GM18861 (cell line): ENCODE data around the gene SFMBT2.

Experiments used
- ATAC-seq: cut with Tn5 transposase; IDR thresholded peaks from one replicate; pipeline ENCODE4 v1.9.1; 2021; ENCODE audit not compliant: unreplicated experiment

Gene SFMBT2

GRCh38 chr10:7426349-7426748 lies 15.5 kb upstream of the SFMBT2 start:
- no peak for ATAC-seq

GRCh38 chr10:7425691-7426090 lies 14.9 kb upstream of the SFMBT2 start:
- ATAC-seq: no peak

DNA sequence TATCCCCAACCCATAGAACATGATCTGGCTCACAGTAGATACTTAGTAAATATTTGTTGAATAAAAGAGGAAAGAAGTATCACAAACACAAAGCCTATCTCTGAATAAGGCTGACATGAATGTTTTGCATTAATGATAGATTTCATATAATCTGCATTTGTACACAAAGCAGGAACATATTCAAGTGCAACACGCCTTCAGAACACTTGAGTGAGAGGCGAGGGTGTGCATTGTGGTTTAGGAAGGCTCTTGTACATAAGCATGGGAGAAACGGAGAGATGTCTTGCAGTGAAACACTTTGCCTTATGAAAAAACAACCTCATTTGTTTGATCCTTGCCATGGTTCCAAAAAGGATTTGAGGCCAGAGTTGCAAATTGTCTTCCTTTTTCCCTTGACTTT lies 14.1 kb upstream of the SFMBT2 start:
- no peak for ATAC-seq

DNA sequence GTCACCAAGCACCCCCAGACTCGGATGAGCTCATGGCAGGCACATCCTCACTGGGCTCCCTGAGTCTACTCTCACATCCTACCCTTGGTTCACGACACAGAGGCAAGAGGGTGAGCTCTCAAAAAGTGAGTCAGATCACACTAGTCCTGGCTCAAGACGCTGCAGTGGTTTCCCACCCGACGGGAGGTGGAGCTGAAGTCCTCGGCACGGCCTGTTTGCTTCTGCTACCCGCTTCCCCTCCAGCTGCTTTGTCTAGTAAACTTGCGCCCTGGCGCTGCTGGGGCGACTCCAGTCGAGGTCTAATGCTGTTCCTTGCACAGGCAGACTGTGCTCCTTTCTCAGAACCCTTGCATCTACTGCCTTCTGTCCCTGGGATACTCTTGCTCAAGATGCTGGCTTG lies 13.5 kb upstream of the SFMBT2 start:
- no peak for ATAC-seq

GRCh38 chr10:7423521-7423920 lies 12.7 kb upstream of the SFMBT2 start:
- ATAC-seq: no peak

GRCh38 chr10:7421526-7421925 lies 10.7 kb upstream of the SFMBT2 start:
- no peak for ATAC-seq

DNA sequence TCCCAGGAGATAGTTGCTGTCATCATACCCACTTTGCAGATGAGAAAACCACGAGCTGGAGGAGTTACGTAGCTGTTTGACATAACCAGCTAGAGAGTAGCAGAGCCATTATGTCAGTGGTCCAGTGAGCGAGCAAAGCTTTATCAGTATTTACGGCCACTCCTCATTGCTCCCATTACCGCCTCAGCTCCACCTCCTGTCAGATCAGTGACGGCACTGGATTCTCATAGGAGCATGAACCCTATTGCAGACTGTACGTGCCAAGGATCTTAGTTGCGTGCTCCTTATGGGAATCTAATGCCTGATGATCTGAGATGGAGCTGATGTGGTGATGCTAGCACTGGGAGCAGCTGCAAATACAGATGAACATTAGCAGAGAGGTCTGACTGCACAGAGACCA lies 9.2 kb upstream of the SFMBT2 start:
- no peak for ATAC-seq

DNA sequence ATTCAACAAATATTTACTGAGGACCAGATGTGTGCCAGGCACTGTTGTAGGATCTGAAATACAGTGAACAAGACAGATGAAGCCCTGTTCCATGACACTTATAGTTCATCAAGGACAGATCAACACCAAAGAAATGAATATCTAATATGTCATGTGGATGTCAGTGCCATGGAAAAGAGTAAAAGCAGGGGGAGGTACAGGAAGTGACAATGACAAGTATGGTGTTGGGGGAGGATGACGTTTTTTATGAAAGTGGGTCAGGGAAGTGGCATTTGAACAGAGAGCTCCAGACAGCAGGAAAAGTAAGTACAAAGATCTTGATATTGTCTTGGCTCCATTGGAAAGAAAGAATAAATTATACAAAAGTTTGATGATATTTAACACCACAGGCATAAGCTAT lies 7.0 kb upstream of the SFMBT2 start:
- no peak for ATAC-seq

- no peak for ATAC-seq
Observed at GRCh38 chr10:7417103-7417623, 6.3 kb upstream of the SFMBT2 start.

- ATAC-seq: no peak
Observed at GRCh38 chr10:7414766-7415165, 3.9 kb upstream of the SFMBT2 start.

DNA sequence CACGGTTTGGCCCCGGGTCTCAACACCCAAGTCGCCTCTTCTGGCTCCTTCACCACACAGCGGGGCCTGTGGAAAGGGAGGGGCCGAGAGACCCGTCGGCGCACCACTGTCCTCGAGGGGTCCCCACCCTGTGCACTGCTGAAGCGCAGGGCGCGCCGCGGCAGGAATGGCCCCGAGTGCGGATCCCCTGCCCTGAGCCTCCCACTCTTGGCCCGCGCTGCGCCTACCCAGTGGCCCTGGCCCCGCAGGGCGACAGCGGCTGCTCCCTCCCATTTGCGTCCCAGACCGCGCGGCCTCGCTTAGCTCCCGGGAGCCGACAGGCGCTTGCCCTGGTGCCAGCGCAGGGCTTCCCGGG lies 2.1 kb upstream of the SFMBT2 start:
- no peak for ATAC-seq

GRCh38 chr10:7412237-7412927 lies 1.5 kb upstream of the SFMBT2 start:
- no peak for ATAC-seq

DNA sequence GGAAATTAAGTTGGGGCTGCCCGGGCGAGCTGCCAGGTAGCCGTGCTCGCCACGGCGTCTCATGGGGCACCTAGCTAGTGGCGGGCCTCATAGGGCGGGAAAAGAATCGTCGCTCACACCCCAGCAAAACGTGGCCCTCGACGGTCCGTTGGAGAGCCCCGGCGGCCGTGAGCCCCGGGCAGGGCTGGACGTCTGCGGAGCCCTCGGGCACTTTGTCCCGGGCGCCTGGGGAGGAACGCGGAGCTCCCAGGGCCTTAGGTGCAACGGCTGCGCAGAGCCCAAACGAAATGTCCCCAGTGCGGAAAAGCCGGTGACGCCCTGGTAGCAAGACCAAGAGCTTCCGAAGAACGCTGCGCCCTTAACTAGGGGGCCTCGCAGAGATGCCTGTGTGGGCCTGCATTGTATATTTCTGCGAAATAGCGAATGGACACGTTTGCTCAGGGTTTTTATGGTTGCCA lies 866 bp upstream of the SFMBT2 start:
- ATAC-seq: no peak

DNA sequence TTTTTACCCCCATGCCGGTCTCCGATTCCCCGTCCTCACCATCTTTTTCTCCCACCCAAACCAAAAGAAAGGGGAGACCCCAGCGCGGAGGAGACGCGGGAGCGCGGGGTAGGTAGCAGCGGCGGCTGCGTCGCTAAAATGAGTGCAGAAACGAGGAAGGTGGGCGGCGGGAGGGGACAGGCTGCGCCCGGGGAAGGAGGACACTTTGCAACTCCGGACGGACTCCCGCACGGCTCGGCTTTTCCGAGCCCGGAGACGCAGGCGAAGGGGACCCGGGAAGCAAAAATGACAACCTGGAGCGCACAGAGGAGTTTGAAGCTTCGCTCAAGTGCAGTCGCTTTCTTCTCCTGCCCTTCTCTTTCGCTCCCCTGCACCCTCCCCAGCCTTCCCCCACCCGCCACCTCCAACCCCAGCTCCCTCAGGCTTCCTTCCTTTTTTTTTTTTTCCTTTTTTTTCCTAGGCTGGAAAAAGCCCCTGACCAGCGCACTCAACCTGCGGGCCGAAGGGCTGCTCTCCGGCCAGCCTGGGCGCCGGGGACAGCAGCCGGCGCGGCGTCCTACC lies 453 bp downstream of the SFMBT2 start:
- ATAC-seq: no peak

DNA sequence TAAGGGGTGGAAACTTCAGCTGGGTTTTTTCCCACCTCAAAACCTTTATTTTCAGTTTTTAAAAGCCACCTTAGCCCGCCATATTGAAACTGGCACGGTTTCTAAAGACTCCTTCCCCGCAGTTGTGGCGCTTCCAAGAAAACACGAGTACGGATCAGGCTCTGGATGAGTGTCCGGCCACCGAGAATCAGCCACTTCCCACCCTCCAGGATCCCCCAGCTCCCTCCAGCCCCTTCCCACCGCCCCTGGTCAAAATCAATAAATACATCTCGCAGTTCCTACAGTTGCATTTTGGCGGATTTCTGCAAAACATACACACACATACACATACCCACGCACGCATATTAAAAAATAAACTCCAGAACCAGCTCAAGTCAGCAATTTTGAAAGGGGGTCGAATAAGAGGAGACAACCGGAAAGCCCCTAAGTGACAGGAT lies 1.1 kb downstream of the SFMBT2 start:
- peak; percentile 1 for ATAC-seq

GRCh38 chr10:7409045-7409731 lies 1.6 kb downstream of the SFMBT2 start:
- peak; percentile 52 for ATAC-seq

GRCh38 chr10:7408291-7409044 lies 2.4 kb downstream of the SFMBT2 start:
- no peak for ATAC-seq

- no peak for ATAC-seq
Observed at GRCh38 chr10:7407368-7408290, 3.2 kb downstream of the SFMBT2 start.

- no peak for ATAC-seq
Observed at GRCh38 chr10:7406712-7407333, 4.0 kb downstream of the SFMBT2 start.

DNA sequence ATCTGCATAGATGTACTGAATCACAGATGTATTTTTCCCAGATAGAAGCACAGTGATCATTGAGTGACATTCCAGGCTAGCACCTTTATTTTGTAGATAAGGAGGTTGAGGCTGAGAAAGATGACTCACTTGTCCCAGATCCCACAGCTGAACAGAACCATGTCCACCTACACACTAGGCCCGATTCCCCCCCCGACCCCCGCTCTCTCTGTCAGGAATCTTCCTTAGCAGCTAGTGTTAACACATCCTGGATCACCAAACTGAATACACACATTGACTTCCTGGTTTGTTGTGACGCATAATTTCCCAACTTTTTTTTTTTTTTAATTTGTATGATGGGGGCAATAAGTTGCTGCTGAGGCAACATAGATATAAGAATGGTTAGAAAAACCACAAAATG lies 5.2 kb downstream of the SFMBT2 start:
- no peak for ATAC-seq
